ENCODE results near the gene IP6K1. TPM values are rescaled to one million over a fixed set of nuclear protein-coding genes. Genes with fewer than 3 reads are reported as not detected.
A peak's percentile ranks its signal among the peaks of the same experiment; 100 is the strongest.
"Not testable (repeated sequence)": the region's sequence is repeated elsewhere in the genome, so short reads cannot be mapped to it uniquely, and the experiment has no call there.

IP6K1 gene
- total RNA-seq, result 39.5 TPM
- long read RNA-seq, full-length matches to known transcripts, result 27 of 59 reads
- long read RNA-seq, partial matches to known transcripts, result 31 of 59 reads
- long read RNA-seq, other reads (novel, unspliced or antisense), result 1 of 59 reads

- no peaks in the 10 kb centered on the region for H3K27me3 ChIP-seq
- peaks cover under 1% of the 10 kb centered on the region for H3K36me3 ChIP-seq
- TF ChIP-seq, protein P1, sequence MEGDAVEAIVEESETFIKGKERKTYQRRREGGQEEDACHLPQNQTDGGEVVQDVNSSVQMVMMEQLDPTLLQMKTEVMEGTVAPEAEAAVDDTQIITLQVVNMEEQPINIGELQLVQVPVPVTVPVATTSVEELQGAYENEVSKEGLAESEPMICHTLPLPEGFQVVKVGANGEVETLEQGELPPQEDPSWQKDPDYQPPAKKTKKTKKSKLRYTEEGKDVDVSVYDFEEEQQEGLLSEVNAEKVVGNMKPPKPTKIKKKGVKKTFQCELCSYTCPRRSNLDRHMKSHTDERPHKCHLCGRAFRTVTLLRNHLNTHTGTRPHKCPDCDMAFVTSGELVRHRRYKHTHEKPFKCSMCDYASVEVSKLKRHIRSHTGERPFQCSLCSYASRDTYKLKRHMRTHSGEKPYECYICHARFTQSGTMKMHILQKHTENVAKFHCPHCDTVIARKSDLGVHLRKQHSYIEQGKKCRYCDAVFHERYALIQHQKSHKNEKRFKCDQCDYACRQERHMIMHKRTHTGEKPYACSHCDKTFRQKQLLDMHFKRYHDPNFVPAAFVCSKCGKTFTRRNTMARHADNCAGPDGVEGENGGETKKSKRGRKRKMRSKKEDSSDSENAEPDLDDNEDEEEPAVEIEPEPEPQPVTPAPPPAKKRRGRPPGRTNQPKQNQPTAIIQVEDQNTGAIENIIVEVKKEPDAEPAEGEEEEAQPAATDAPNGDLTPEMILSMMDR (IDR thresholded peaks at IDR 0.05), result peak; percentile 10
- ATAC-seq (peak; percentile 99), DNase-seq (peak; percentile 100)
- peaks cover 33% of the 10 kb centered on the region for H3K4me1 ChIP-seq
- H3K9me3 ChIP-seq, result no peaks in the 10 kb centered on the region
- H3K4me3 ChIP-seq, result peak within 1 kb of the TSS; percentile 72
- intact Hi-C loops (cut with DNase I), result no loop called here
- peak within 1 kb of the TSS; percentile 86 for H3K27ac ChIP-seq
Observed at GRCh38 chr3:49786357-49787181, at the start of gene IP6K1. TSS of gene IP6K1 (minus strand) at chr3:49786542. CDS start at chr3:49748040, 38,502 bp downstream.

GRCh38 chr3:49831341-49831740 is 45.0 kb upstream of the IP6K1 start:
- ATAC-seq (no peak), DNase-seq (no peak)
- Histone ChIP-seq H3K9me3 (no peaks in the 10 kb centered on the region), H3K36me3 (no peaks in the 10 kb centered on the region), H3K27me3 (no peaks in the 10 kb centered on the region), H3K4me3 (no peak overlapping the region), H3K4me1 (no peaks in the 10 kb centered on the region), H3K27ac (no peak overlapping the region)
- intact Hi-C loops (cut with DNase I), result no loop called here
- TF ChIP-seq, protein P1 (IDR thresholded peaks at IDR 0.05), result no peak

DNA sequence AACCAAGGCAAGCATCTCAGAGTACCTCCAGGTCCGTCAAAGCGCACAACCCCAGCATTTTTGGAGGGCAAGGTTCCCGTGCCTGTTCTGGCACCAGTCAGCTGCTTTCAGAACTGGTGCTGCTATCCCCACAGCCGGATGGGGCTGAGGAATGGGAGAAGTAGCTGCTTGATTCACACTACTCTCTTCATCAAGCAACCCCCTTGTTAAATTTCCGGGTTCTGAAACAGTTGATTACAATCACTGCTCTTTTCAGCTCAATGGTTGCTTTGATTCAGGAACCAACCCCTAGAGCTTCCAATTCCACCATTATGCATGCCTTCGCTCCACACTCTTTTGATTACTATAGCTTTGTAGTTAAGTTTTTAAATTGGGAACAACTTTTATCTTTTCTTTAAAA is 39.7 kb upstream of the IP6K1 start:
- TF ChIP-seq, protein P1 (IDR thresholded peaks at IDR 0.05), result no peak
- DNase-seq (no peak), ATAC-seq (no peak)
- no peaks in the 10 kb centered on the region for H3K9me3 ChIP-seq
- H3K27me3 ChIP-seq, result no peaks in the 10 kb centered on the region
- H3K36me3 ChIP-seq, result no peaks in the 10 kb centered on the region
- H3K27ac ChIP-seq, result no peak overlapping the region
- H3K4me3 ChIP-seq, result no peak overlapping the region
- intact Hi-C loops (cut with DNase I), result no loop called here
- no peaks in the 10 kb centered on the region for H3K4me1 ChIP-seq

GRCh38 chr3:49823131-49823530 is 36.8 kb upstream of the IP6K1 start:
- H3K36me3 ChIP-seq; DNase-seq; H3K4me1 ChIP-seq; H3K27me3 ChIP-seq; H3K9me3 ChIP-seq; intact Hi-C loops (cut with DNase I); ATAC-seq; H3K4me3 ChIP-seq; H3K27ac ChIP-seq: not testable (repeated sequence)

DNA sequence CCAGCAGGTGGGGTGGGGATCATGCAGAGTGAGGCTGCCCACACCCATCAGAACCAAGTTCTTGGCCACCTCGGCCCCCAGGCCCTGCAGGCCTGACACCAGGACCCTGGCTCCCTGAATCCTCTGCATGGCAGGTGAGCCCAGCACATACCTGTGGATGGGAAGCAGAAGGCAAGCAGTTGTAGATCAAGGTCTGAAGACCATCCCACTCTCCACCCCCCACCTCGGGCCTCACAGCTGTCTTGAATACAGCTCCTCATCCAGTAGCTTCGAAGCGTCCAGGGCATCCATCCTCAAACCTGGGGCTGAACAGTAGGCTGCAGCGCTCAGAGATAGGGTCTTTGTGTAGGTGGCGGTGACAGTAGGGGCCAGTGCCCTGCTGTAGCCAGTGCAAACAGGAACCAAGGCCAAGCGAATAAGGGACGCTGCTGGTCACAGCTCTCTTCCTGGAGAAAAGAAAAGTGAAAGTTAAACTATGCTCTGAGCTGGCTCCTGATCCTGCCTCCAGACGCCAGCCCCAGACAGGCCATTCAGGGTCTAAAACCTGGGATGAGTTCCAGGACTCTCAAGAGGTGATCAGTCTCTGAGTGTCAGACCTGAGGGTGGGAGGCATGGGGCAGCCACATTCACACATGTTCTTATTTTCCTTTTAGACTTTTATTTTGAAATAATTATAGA is 27.3 kb upstream of the IP6K1 start, which contains the start of gene UBA7:
UBA7 (minus strand) TSS at position 457 of the 678 bp plus-strand sequence; CDS start at position 291, 166 bp downstream.
- Histone ChIP-seq H3K4me3 (peak within 1 kb of the TSS; percentile 66), H3K9me3 (no peaks in the 10 kb centered on the region), H3K4me1 (peaks cover 27% of the 10 kb centered on the region), H3K36me3 (peaks cover 31% of the 10 kb centered on the region), H3K27me3 (no peaks in the 10 kb centered on the region), H3K27ac (peak within 1 kb of the TSS; percentile 89)
- intact Hi-C loops (cut with DNase I), result no loop called here
- TF ChIP-seq, protein P1 (IDR thresholded peaks at IDR 0.05), result no peak
- ATAC-seq (peak; percentile 92), DNase-seq (no peak)

Data from upper lobe of right lung (tissue), 1 donor.